Astrocyte of the cerebellum (primary cell): ENCODE data around the gene TXK.

Experiments used
- DNase-seq: peaks from one replicate; pipeline ENCODE4 v3.0.0-alpha.2; 2011; ENCODE audit warnings: low read depth
- H3K4me3 ChIP-seq: 2 replicates; pipeline ENCODE4 v1.5.1; 2011; ENCODE audit warnings: mild to moderate bottlenecking, low read depth, low read length, moderate library complexity
- in situ Hi-C: cut with HindIII; loops from 2 replicates; pipeline ENCODE4 v1.10.0; 2017; ENCODE audit warnings: low sequenced_read_pairs
- TF ChIP-seq, protein P1 (sequence below): IDR thresholded peaks from 2 replicates; pipeline ENCODE4 v1.5.1; 2012; ENCODE audit warnings: low read length, low read depth, moderate library complexity, mild to moderate bottlenecking; ENCODE audit errors: missing control alignments

TXK gene

DNA sequence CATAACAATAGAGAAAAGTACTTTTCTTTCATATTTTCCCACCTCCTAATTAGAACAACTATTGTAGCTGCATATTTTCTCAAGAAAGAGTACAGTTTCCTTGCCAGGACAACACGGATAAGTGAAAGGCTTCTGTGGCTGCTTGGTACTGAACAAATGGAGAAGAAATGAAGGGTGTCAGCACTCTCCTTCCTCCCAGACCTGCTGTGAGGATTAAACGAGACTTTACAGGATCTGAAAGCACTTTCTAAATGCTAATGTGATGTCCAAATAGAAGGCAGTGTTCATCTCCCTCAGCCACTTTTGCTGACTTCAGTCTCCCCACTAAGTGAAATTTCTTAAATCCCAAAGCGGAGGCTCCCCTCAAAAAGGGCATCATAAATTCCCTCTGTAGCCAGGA is 103.6 kb downstream of the TXK start:
- TF ChIP-seq, protein P1, sequence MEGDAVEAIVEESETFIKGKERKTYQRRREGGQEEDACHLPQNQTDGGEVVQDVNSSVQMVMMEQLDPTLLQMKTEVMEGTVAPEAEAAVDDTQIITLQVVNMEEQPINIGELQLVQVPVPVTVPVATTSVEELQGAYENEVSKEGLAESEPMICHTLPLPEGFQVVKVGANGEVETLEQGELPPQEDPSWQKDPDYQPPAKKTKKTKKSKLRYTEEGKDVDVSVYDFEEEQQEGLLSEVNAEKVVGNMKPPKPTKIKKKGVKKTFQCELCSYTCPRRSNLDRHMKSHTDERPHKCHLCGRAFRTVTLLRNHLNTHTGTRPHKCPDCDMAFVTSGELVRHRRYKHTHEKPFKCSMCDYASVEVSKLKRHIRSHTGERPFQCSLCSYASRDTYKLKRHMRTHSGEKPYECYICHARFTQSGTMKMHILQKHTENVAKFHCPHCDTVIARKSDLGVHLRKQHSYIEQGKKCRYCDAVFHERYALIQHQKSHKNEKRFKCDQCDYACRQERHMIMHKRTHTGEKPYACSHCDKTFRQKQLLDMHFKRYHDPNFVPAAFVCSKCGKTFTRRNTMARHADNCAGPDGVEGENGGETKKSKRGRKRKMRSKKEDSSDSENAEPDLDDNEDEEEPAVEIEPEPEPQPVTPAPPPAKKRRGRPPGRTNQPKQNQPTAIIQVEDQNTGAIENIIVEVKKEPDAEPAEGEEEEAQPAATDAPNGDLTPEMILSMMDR = no peak
- in situ Hi-C loops = no loop called here

DNA sequence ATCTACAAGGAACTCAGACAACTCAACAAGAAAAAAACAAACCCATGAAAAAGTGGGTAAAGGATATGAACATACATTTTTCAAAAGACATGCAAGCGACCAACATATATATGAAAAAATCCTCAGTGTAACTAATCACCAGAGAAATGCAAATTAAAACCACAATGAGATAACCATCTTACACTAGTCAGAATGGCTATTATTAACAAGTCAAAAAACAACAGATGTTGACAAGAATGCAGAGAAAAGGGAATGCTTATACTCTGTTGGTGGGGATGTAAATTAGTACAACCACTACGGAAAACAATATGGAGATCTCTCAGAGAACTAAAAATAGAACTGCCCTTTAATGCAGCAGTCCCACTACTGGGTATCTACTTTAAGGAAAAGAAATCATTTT is 105.4 kb downstream of the TXK start:
- in situ Hi-C loops = loop anchor here (5.0 kb wide), 1 partner anchor 94 kb away; no protein-coding TSS in a partner anchor
- DNase-seq = no peak
- H3K4me3 ChIP-seq = no peak overlapping the region
- TF ChIP-seq, protein P1 = no peak

More for the DNA sequence above, 103.6 kb downstream of the TXK start:
- DNase-seq = no peak
- no peak overlapping the region for H3K4me3 ChIP-seq

DNA sequence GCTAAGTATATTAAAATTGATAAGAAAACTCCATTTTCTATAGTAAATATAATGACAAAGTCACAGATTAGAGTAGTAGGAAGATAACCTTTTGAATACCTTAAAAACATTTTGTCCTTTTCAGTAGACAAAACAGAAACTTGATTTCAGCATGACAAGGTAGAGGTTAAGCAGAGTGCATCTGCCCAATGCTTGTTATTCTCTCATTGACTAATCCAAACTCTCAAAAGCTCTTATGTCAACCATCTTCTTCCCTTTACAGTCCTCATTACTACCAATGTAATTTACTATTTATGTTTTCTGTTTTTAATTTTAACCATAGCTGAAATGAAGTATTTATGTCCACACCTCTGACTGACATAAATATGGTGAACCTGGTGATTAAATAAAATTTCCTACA is 106.4 kb downstream of the TXK start:
- no peak overlapping the region for H3K4me3 ChIP-seq
- in situ Hi-C loops = loop anchor here (5.0 kb wide), 1 partner anchor 95 kb away; no protein-coding TSS in a partner anchor

DNA sequence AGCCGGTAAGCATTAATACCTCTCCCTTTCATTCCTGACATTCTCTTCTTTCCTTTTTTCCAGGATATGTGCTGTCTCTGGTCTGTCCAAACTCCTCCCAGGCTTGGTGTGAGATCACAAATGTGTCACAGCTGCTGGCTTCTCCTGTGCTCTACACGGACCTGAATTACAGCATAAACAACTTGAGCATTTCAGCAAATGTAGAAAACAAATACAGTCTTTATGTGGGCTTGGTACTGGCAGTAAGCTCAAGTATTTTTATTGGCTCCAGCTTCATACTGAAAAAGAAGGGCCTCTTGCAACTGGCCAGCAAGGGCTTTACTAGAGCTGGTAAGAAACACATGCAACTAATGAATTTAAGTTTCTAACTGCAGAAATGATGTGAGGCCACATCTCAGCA is 109.0 kb downstream of the TXK start:
- in situ Hi-C loops = loop anchor here (5.0 kb wide), 1 partner anchor 97 kb away; no protein-coding TSS in a partner anchor
- TF ChIP-seq, protein P1 = no peak

More for the DNA sequence above, 106.4 kb downstream of the TXK start:
- DNase-seq = no peak
- TF ChIP-seq, protein P1 = no peak

GRCh38 chr4:48024522-48024921 is 109.5 kb downstream of the TXK start:
- TF ChIP-seq, protein P1 = no peak

More for the DNA sequence above, 109.0 kb downstream of the TXK start:
- DNase-seq = no peak
- no peak overlapping the region for H3K4me3 ChIP-seq

DNA sequence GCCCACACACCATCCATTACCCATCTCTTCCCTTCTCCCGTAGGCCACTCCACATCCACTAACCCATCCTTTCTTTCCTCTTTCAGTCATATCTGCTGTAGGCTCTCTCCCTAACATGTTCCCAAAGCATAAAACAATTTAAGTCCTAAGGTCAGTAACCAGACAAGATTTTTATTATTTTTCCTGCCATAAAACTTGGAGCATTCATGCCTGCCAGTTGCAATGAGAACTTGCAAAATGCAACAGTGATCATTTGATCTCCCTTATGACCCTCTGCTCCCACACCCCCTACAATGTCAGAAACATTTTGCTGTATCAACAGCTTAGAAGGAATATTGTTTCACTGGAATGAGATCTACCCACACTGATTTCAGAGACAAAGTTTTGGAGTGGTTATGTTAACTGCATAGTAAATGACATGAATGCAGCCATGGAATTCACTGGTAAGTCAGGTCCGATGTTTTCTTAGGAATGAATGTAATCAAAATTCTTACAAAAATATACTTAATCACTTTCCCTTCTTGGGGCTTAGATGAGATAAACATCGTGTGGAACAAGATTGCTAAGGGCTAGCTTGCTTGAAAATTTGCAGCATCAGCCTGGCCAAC is 111.8 kb downstream of the TXK start:
- in situ Hi-C loops = no loop called here
- TF ChIP-seq, protein P1 = no peak
- H3K4me3 ChIP-seq = no peak overlapping the region

More at GRCh38 chr4:48024522-48024921, 109.5 kb downstream of the TXK start:
- in situ Hi-C loops = no loop called here
- no peak overlapping the region for H3K4me3 ChIP-seq
- DNase-seq = no peak

More for the DNA sequence above, 111.8 kb downstream of the TXK start:
- no peak for DNase-seq
